B cell (primary cell): Measurements from ENCODE around the gene EHD2. TPM values are rescaled to one million over a fixed set of nuclear protein-coding genes. Genes with fewer than 3 reads are reported as not detected.

Experiments
- ATAC-seq: fragments of 200-7000 bp; cut with Tn5 transposase; one replicate; pipeline ENCODE4 v1.10.0; 2021; ENCODE audit warnings: low read depth, mild to moderate bottlenecking, moderate number of reproducible peaks, moderate library complexity
- CTCF ChIA-PET: fragments of 350-600 bp; sonication (Branson Sonifier 250); formaldehyde crosslinking; loops from one replicate; lab custom pipeline; 2021; ENCODE audit warnings: antibody characterized with exemption, inconsistent platforms; lab: Charles Lee
- POLR2A ChIA-PET: fragments of 350-600 bp; sonication (Branson Sonifier 250); formaldehyde crosslinking; loops from one replicate; lab custom pipeline; 2021; ENCODE audit warnings: antibody characterized with exemption; lab: Charles Lee
- DNase-seq: peaks from one replicate; pipeline ENCODE4 v3.0.0; 2013
- H2AFZ ChIP-seq: 2 replicates; pipeline ENCODE4 v1.6.1; 2012; ENCODE audit warnings: mild to moderate bottlenecking, low read depth, low read length; ENCODE audit not compliant: insufficient read depth, poor library complexity, severe bottlenecking
- H3K27ac ChIP-seq, 2 donors: 1 replicate in 1 of 2; 2 replicates in 1 of 2; pipeline ENCODE4 v1.5.1; 2012 to 2013; ENCODE audit warnings: low read length in 2 of 2, mild to moderate bottlenecking in 2 of 2, moderate library complexity in 1 of 2
- H3K27me3 ChIP-seq, 4 experiments: fragments of 200-600 bp in 1 of 4; sonication (generic) in 1 of 4; replicated peaks in 1 of 4; 1 replicate in 2 of 4; 2 replicates in 2 of 4; pipeline versions ENCODE4 v1.6.1 to v1.7.0; 2013 to 2016; ENCODE audit warnings: low read length in 3 of 4, mild to moderate bottlenecking in 2 of 4, mixed read lengths in 1 of 4, moderate library complexity in 1 of 4; ENCODE audit not compliant: insufficient read depth in 4 of 4, control insufficient read depth in 3 of 4; ENCODE audit errors: control extremely low read depth in 1 of 4
- H3K36me3 ChIP-seq, 2 experiments: replicated peaks in 1 of 2; 1 replicate in 1 of 2; 2 replicates in 1 of 2; pipeline versions ENCODE4 v1.6.1 to v1.7.1; 2013; ENCODE audit warnings: low read length in 1 of 2; ENCODE audit not compliant: insufficient read depth in 2 of 2, control insufficient read depth in 1 of 2; ENCODE audit errors: control extremely low read depth in 1 of 2, extremely low read depth in 1 of 2
- H3K4me1 ChIP-seq, 2 donors: fragments of 200-600 bp in 1 of 2; sonication (generic) in 1 of 2; 1 replicate in 1 of 2; 2 replicates in 1 of 2; pipeline versions ENCODE4 v1.5.1 to v1.6.1; 2013 to 2017; ENCODE audit warnings: low read length in 2 of 2; ENCODE audit not compliant: control insufficient read depth in 2 of 2, insufficient read depth in 2 of 2
- H3K4me2 ChIP-seq: replicated peaks from 2 replicates; pipeline ENCODE3; 2012; ENCODE audit warnings: mild to moderate bottlenecking, low read depth, low read length; ENCODE audit not compliant: poor library complexity, severe bottlenecking
- H3K4me3 ChIP-seq, 5 experiments: fragments of 200-600 bp in 1 of 5; sonication (generic) in 1 of 5; 1 replicate in 3 of 5; 2 replicates in 2 of 5; pipeline versions ENCODE4 v1.5.1 to v1.7.0; 2011 to 2016; ENCODE audit warnings: low read length in 4 of 5, mild to moderate bottlenecking in 4 of 5, low read depth in 2 of 5, control low read depth in 1 of 5, moderate library complexity in 1 of 5; ENCODE audit not compliant: insufficient read depth in 1 of 5; ENCODE audit errors: control extremely low read depth in 1 of 5, extremely low read depth in 1 of 5
- H3K79me2 ChIP-seq: fragments of 200-600 bp; sonication (generic); one replicate; pipeline ENCODE4 v1.6.0; 2016; ENCODE audit warnings: low read length; ENCODE audit not compliant: control insufficient read depth, insufficient read depth
- H3K9ac ChIP-seq: fragments of 200-600 bp; sonication (generic); 2 replicates; pipeline ENCODE4 v1.6.1; 2017; ENCODE audit warnings: mild to moderate bottlenecking, low read length, moderate library complexity
- H3K9me3 ChIP-seq, 3 donors: one replicate each; pipeline versions ENCODE4 v1.6.1 to v1.7.1; 2013; ENCODE audit warnings: low read length in 2 of 3; ENCODE audit not compliant: control insufficient read depth in 2 of 3, insufficient read depth in 1 of 3; ENCODE audit errors: control extremely low read depth in 1 of 3
- H4K20me1 ChIP-seq: 2 replicates; pipeline ENCODE4 v1.6.0; 2012; ENCODE audit warnings: mild to moderate bottlenecking, low read length; ENCODE audit not compliant: insufficient read depth, control insufficient read depth, poor library complexity, severe bottlenecking
- H3K27ac Mint-ChIP-seq: one replicate; pipeline ENCODE4 v1.8.0; 2021; ENCODE audit warnings: mixed read lengths
- H3K27me3 Mint-ChIP-seq: one replicate; pipeline ENCODE4 v1.8.0; 2021; ENCODE audit warnings: mixed read lengths
- H3K4me1 Mint-ChIP-seq: one replicate; pipeline ENCODE4 v1.8.0; 2021; ENCODE audit warnings: mixed read lengths
- H3K4me3 Mint-ChIP-seq: one replicate; pipeline ENCODE4 v1.8.0; 2021; ENCODE audit warnings: mixed read lengths
- H3K9me3 Mint-ChIP-seq: one replicate; pipeline ENCODE4 v1.8.0; 2022; ENCODE audit warnings: mixed read lengths; ENCODE audit not compliant: insufficient read depth
- EZH2 ChIP-seq: IDR thresholded peaks from 2 replicates; pipeline ENCODE4 v1.6.1; 2012; ENCODE audit warnings: borderline replicate concordance, low read depth, mild to moderate bottlenecking, moderate library complexity, low read length; ENCODE audit not compliant: insufficient read depth, poor library complexity, severe bottlenecking
- WGBS: methylation state at CpG from one replicate; pipeline ENCODE4 v1.1.5; 2013; ENCODE audit warnings: missing lambda C conversion rate; ENCODE audit not compliant: insufficient coverage; 5-methylcytosine and 5-hydroxymethylcytosine counted together
- intact Hi-C: fragments of 100-400 bp; cut with micrococcal nuclease; formaldehyde crosslinking; loops from one replicate; pipeline ENCODE4 v1.10.0; 2022
- polyA plus RNA-seq: library from polyadenylated mRNA; depleted of rRNA; stranded (reverse); fragments of >200 nt; gene quantifications from 2 replicates; pipeline ENCODE4 v1.2.3, GENCODE V29; 2012
- total RNA-seq, 2 donors: library from RNA; stranded (reverse); fragments of 120-200 nt in 1 of 2; gene quantifications; 1 replicate in 1 of 2; 2 replicates in 1 of 2; pipeline versions ENCODE4 v1.2.3 to v1.2.4, GENCODE V29; 2013 to 2022
- TF ChIP-seq, protein P1 (sequence below): fragments of 200-600 bp; IDR thresholded peaks from one replicate; pipeline ENCODE4 v1.8.0; 2022; ENCODE audit warnings: antibody characterized with exemption, mild to moderate bottlenecking

Gene EHD2
- total and polyA plus RNA-seq, 2 donors (not counting 1 experiment from before 2014, with no cell fraction given), result not detected

DNA sequence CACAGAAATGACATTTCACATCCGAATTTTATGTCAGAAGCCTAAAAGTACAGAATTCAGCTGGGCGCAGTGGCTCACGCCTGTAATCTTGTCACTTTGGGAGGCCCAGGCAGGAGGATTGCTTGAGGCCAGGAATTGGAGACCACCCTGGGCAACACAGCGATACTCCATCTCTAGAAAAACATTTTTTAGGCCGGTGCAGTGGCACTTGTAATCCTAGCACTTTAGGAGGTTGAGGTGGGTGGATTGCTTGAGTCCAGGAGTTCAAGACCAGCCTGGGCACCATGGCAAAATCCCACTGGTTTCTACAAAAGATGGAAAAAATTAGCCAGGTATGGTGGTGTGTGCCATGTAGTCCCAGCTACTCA lies 47.4 kb downstream of the EHD2 start:
- Histone ChIP-seq H2AFZ (no peak overlapping the region), H3K4me1 (no peaks in the 10 kb centered on the region), H3K9ac (no peak overlapping the region), H3K4me2 (no peak overlapping the region), H3K79me2 (no peaks in the 10 kb centered on the region), H3K36me3 (peaks cover 0 to 31% of the 10 kb centered on the region in 2 experiments), H3K27ac (no peak overlapping the region), H3K27me3 (no peaks in the 10 kb centered on the region), H3K9me3 (peaks cover 0 to 5% (median 2%) of the 10 kb centered on the region in 3 donors), H4K20me1 (peaks cover 8% of the 10 kb centered on the region), H3K4me3 (no peak overlapping the region)
- TF ChIP-seq, protein P1, sequence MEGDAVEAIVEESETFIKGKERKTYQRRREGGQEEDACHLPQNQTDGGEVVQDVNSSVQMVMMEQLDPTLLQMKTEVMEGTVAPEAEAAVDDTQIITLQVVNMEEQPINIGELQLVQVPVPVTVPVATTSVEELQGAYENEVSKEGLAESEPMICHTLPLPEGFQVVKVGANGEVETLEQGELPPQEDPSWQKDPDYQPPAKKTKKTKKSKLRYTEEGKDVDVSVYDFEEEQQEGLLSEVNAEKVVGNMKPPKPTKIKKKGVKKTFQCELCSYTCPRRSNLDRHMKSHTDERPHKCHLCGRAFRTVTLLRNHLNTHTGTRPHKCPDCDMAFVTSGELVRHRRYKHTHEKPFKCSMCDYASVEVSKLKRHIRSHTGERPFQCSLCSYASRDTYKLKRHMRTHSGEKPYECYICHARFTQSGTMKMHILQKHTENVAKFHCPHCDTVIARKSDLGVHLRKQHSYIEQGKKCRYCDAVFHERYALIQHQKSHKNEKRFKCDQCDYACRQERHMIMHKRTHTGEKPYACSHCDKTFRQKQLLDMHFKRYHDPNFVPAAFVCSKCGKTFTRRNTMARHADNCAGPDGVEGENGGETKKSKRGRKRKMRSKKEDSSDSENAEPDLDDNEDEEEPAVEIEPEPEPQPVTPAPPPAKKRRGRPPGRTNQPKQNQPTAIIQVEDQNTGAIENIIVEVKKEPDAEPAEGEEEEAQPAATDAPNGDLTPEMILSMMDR, result no peak
- no peak for TF ChIP-seq EZH2
- peak; percentile 18 for DNase-seq
- Mint-ChIP-seq H3K27me3 (no peaks in the 10 kb centered on the region), H3K4me3 (no peak overlapping the region), H3K9me3 (no peaks in the 10 kb centered on the region), H3K4me1 (no peaks in the 10 kb centered on the region), H3K27ac (no peak overlapping the region)
- ATAC-seq, result no peak
- 75% methylated on average over 4 of the region's 5 CpGs for WGBS
- POLR2A ChIA-PET, result no interaction called here
- intact Hi-C loops, result no loop called here
- CTCF ChIA-PET, result no interaction called here

DNA sequence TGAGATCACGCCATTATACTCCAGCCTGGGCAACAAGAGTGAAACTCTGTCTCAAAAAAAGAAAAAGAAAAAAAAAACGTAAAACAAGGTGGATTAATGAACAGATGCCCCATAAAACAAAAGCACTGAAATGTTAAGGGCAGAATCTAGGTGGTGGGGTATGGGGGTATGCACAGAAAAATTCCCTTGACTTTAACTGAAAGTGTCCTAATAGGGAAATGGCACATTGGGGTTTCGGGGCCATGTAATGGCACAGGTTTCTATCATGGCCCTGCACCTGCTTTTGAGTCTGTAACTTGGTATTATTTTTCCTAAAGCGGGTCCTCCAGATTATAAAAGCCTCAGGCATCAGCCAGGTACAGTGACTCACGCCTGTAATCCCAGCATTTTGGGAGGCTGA lies 48.3 kb downstream of the EHD2 start:
- H3K9me3 ChIP-seq, result peaks cover 0 to 5% (median 2%) of the 10 kb centered on the region in 3 donors
- no peaks in the 10 kb centered on the region for H3K27me3 ChIP-seq
- H4K20me1 ChIP-seq, result no peaks in the 10 kb centered on the region
- no peak overlapping the region for H3K4me2 ChIP-seq
- intact Hi-C loops, result no loop called here
- H3K79me2 ChIP-seq, result no peaks in the 10 kb centered on the region
- H3K4me1 ChIP-seq, result no peaks in the 10 kb centered on the region
- no peak overlapping the region for H3K27ac Mint-ChIP-seq
- H3K4me3 Mint-ChIP-seq, result no peak overlapping the region
- no peak overlapping the region for H3K9ac ChIP-seq
- peaks cover 0 to 21% of the 10 kb centered on the region in 2 experiments for H3K36me3 ChIP-seq
- H3K27ac ChIP-seq, result no peak overlapping the region
- H3K27me3 Mint-ChIP-seq, result no peaks in the 10 kb centered on the region
- ChIA-PET CTCF (no interaction called here), POLR2A (no interaction called here)
- no peaks in the 10 kb centered on the region for H3K9me3 Mint-ChIP-seq
- DNase-seq, result peak; percentile 29
- no peak overlapping the region for H2AFZ ChIP-seq
- WGBS, result 90% methylated on average over 2 of the region's 5 CpGs
- H3K4me1 Mint-ChIP-seq, result no peaks in the 10 kb centered on the region
- no peak for ATAC-seq
- TF ChIP-seq EZH2, result no peak
- TF ChIP-seq, protein P1, result no peak
- no peak overlapping the region for H3K4me3 ChIP-seq
